Myocyte (in vitro differentiated cells): ENCODE results near the gene CNTN4. TPM values are rescaled to one million over a fixed set of nuclear protein-coding genes. Genes with fewer than 3 reads are reported as not detected.
"Not testable (repeated sequence)": the region's sequence is repeated elsewhere in the genome, so short reads cannot be mapped to it uniquely, and the experiment has no call there.

Experiments used
- DNase-seq: peaks from one replicate; pipeline ENCODE4 v3.0.0-alpha.2; 2012; ENCODE audit warnings: low read depth
- total RNA-seq: library from RNA; depleted of rRNA; stranded (reverse); fragments of >200 nt; gene quantifications from 2 replicates; pipeline ENCODE4 v1.2.3, GENCODE V29; 2014

Gene CNTN4
- total RNA-seq, 1 donor from 2014 or later: not detected

DNA sequence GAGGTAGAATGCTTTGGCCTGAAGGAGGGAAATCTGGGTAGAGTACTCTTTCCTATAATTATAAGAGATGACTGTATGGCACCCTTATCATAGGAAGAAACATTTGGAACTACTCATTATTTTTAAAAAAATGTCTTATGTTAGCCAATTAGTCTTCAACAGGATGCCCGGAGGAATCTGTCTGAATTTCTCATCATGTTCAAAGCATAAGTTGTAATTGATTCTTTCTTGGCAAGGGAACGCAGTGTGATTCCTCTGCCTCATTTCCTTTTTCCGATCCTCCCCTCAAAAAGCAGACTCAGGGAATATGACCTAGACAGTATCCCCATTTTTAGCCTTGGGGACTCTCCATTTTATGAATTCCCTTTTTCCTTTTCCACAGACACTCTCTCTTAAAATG lies 846.5 kb downstream of the CNTN4 start:
- no peak for DNase-seq

DNA sequence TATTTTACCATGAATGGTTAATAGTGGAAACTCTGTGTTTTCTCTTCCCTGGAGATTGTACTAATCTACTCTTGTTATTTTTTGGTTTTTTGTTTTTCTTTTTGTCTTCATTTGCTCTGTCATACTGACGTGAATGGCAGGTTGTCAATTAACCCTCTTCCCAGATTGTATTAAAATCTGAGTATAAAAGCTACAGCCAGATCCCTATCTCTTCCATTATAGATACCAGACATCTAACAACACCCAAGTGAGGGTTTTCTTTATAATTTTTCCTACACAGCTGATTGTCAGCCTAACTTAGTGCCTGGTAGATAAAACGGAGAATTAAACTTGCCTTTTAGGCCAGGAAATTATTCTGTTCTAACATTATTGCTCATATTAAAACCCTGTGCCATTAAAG lies 848.9 kb downstream of the CNTN4 start:
- no peak for DNase-seq

DNA sequence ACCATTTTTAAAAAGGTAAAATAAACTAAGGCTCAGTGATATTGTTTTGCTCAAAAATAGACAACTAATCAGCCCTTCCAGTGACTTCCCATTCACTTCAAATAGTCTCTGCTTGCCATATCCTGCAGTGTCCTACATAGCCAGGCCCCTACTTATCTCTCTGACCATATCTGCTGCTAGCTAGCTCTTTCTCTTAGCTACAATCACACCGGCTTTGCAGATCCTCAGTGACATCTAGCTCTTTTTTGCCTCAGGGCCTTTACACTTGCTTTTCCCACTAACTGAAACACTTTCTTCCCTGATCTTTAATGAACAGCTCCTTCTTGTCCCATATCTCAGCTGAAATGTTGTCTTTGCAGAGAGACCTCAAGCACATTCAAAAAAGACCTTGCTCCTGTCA lies 850.2 kb downstream of the CNTN4 start:
- DNase-seq: no peak

DNA sequence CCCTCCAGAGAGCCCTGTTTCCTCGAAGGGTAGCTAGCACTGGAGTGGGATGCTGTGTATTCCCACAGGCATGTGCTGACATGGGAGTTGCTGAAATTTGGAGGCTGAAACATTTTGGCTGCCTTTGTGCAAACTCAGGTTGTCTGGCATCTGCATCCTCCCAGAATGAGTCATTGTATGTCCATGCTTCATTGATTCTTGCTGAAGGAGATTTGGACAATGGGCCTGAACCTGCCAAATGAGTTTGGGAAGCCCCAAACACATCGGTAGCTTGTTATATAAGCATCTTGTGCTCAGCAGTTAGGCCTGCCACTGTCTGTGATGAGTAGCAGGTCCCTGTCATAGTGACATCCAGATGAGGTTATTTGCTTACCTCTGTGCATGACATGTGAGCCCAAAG lies 851.5 kb downstream of the CNTN4 start:
- no peak for DNase-seq

DNA sequence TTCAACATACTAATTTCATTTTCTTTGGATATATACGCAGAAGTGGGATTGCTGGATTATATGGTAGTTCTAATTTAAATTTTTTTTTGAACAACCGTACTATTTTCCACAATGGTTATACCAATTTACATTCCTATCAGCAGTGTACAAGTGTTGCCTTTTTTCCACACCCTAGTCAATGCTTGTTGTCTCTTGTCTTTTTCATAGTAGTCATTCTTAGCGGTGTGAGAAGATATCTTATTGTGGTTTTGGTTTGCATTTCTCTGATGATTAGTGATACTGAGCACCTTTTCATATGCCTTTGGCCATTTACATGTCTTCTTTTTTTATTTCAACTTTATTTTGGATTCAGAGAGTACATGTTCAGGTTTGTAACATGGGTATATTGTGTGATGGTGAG lies 858.4 kb downstream of the CNTN4 start:
- no peak for DNase-seq

DNA sequence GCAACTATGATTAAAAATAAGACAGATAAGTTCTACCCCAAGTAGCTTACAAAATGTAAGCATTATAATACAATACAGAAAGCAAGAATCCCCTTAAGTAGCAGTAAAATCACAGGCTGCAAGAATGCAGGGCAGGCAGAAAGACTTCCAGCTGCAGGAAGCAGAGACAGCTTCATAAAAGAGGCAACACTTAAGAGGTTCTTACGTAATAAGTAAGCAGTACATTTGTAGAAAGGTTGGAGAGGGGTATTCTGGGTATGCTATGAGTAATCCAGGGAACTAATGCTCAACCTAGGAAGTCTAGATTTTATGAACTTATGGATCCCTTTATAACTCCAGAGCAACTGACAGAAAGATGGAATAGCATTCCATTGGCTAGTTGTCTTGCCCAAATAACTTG lies 859.9 kb downstream of the CNTN4 start:
- DNase-seq: no peak

DNA sequence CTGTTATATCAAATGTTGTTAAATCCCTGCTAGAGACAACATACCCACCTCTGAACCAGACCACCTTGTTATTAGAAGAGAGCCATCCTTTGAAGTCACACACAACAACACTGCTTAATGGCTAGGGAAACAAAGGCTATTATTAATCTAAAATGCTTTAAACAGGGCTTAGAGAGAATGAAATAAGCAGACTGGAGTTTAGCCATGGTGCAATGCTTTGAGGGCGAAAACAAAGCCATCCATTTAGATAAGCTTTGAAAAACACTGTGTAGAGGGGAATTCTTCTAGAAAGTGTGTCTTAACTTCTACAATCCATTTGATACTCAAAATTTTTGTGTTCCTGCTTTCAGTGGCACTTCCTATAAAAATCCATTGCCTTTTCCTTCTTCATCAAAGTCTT lies 862.9 kb downstream of the CNTN4 start:
- no peak for DNase-seq

DNA sequence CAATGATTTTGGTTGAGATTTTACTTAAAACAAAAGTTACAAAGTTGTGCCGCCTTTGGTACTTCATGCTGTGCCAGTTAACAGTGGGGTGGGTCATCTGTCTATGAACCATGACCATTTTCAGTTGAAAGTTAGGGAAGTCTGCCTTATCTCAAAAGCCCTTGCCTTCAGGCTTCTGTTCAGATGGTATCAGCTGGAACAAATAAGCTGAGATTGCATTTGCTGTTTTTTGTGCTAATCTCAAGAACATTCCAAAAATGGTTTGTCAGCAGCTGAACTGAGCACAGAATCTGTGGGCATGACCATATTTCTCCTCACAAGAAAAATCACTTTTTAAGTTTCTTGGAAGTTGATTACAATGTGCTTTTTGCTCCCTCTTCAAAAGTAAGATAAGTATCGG lies 869.2 kb downstream of the CNTN4 start:
- no peak for DNase-seq

DNA sequence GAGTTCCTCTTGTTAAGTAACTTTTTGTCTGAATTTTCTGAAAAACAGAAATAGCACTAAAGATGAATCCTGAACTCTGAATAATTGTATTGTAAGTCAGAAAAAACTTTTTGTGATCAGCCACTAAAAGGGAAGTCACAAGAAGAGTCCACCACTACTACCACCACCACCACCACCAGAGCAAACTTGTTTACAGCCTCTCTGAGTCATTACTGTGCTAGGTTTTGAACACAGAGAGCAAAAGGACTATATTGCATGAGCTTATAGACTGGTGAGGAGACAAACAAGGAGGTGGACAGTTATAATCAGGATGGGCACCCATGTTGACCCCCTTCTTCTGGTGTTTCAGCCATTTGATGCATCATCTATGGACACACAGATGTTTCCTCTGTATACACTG lies 869.8 kb downstream of the CNTN4 start:
- no peak for DNase-seq

DNA sequence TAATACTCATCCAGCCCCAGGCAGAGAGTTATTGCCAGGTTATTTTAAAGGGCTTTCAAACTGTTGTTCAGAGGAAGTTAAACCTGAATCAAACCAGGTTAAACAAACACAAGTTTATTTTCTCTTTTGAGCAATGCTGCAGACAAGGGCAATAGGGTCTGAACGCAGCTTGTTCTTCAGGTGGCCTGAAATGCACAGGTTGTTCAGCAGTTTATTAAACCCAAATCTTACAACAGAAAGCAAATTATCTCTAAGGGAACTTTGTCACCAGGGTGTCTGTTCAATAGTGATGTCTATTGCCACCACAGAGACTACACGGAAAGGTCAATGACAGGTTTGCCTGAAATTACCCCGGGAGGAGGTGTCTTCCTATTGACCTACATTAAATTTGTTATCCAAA lies 877.5 kb downstream of the CNTN4 start:
- no peak for DNase-seq

DNA sequence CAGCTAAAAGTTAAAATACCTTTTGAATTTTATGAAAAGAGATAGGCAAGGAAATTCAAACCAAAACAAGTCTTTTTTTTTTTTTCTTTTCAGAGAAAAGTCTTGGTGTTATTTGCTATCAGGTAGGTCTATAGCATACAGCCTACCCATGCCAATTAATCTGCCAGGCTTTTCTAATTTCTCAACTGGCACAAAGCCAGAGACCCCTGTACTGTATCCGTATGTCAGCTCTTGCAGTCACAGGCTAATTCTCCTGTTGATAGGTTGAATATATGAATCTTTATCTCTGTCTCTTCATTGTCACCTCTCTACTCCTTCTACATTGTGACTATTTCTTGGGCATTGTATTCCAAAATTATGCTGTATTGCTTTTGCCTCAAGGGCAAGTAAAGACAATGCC lies 878.1 kb downstream of the CNTN4 start:
- no peak for DNase-seq

DNA sequence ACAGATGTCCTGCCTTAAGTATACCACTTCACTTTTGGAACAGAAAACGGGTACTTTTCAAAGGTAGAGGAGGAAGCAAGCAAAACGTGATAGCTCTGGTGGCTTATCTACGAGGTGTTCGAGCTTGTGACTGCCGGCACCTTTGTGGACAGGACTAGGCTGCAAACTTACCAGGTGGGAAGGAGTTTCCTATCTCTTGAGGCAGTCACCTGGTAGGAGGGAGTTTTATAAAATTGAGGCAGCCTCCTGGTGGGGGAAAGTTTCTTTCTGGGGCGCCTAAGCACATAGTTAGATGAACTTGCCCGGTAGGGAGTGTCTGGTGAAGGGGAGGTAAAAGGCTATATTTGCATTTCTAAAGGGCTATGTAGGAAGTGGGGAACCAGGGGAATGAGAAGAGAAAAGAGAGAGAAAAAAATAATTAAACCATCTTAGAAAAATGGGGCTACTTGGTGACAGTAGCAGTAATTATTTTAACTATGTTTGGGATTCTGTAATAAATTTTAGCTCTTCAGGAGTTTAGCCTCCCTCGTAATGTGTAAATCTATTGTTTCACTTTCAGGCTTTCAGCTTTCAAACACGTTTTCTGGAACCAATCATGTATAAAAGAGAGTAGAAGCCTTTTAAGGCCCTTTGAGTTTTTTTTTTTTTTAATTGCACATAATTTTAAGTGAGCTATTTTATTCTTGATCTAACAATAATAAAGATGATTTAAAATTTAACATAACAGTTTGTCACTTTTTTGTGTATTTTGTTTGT lies 880.5 kb downstream of the CNTN4 start:
- no peak for DNase-seq

DNA sequence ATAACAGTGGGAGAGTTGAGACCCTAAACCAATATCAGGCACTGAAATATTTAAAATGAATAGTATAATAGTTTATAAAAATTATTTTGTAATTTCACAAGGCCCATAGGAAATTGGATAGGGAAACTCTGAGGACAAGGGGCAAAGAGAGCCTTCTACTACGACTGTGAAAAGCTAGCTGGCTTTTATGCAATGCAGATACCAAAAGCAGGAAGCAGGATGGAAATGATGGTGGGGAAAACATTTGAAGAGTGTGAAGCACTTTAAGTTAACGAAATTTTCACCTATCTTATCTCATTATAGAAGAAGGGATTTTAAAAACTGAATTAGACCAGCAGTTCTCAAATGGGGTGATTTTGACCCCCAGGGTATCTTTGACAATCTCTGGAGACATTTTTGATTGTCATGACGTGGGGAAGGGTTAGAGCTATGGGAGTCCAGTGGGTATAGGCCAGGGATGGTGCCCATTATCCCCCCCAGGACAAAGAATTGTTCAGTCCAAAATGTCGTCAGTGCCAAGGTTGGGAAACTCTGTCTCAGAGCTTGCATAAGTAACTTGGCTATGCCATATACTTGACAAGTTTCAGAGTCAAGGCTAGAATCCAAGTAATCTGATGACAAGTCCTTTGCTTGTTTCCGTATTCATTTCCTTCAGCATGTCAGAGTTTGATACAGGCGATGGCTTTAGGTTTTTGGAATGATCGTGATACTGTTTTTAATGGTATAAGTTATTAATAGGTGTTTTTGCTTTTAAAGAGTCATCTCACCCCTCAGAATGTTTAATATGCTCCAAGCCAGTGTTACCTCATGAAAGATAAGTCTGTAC lies 885.6 kb downstream of the CNTN4 start:
- DNase-seq: no peak

DNA sequence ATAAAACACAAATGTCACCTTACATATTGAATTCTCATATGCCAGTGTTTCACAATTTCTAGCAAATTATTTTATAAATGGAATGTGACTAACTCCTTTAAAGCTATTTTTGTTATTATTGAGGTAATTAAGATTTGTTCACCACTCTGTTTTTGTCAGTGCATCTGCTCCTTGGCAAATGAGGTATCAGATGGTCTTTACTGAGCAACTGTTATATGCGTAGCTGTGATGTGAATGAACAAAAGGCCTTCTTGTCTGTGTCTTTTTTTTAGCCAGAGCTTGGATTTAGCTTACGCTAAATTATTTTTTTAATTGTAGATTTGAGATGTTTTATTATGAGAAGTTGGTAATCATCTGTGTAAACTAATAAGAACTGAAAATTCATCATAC lies 886.2 kb downstream of the CNTN4 start:
- DNase-seq: no peak

DNA sequence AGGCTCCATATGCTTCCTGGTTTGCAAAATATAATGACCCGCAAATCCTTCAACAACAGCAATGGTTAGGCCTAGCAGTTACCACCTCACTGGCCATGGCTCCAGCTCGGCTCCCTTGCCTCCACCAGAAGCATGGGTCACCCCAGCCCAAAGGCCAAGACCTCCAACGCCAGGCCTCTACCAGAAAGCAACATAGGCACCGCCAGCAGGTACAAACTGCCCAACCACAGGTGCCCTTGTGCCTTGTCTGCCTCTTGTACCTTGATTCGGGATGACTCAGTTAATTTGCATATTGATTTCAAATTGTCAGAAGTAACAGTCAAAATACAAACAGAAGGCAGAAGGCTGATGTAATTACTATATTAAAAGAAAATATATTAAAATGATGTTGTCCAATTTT lies 886.8 kb downstream of the CNTN4 start:
- DNase-seq: no peak

DNA sequence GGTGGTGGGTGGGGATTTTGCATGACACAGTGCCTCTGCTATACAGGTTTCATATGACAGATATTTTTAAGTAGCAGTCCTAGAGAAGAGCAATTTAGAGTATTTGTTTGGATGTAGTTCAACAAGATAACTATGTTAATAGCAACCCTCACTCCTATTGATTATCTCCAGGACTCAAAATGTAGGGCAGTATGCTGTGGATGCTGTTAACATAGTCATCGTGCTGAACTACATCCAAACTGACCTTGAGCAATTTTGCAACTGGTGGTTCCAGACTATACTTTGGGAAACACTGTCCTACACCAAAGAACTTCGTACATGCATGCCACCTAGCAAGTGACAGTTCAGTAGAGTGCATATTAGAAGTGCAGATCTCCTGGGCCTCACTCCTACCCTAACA lies 893.9 kb downstream of the CNTN4 start:
- no peak for DNase-seq

DNA sequence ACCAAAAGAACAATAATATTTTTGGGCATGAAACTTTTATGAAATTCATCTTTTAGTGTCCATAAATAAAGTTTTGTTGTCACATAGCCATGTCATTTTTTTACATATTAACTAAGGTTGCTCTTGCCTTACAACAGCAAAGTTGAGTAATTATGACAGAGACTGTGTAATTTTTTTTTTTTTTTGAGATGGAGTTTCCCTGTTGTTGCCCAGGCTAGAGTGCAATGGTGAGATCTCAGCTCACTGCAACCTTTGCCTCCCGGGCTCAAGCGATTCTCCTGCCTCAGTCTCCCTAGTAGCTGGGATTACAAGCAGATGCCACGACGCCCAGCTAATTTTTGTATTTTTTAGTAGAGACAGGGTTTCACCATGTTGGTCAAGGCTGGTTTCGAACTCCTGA lies 894.5 kb downstream of the CNTN4 start:
- DNase-seq: not testable (repeated sequence)

DNA sequence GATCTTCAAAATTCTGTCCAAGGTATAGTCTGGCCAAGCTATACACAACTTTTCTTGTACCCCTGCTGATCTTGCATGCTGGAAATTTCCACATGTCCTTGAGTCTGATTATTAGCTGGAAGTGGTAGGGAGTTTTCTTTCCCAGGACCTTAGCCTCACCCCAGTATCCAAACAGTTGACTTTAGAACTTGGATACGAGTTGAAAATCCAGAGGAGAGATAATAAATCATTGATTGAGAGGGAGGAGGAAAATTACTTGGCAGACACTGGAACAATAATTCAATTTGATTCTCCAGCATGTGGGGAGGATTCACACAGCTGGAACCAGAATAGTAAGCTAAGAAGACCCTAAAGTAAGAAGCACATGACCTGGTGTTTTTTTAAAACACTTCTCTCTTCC lies 895.1 kb downstream of the CNTN4 start:
- DNase-seq: no peak

DNA sequence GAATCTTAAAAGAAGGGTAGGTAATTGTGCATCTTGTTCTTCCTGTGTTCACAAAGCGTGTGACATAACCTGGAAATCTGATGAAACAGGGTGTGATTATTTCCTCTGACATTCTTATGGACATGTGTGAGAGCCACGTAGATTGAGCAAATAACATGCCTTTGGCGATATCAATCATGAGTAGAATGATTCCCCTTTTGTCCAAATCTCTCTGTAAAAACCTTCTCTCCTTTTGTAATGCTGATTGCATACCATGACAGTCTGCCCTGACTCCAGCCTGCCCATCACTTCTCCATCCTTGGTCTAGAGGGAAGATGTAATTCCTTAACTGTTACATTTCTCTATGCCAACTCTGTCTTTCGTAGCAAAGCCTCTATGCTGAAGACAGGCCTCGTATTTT lies 896.5 kb downstream of the CNTN4 start:
- DNase-seq: no peak

DNA sequence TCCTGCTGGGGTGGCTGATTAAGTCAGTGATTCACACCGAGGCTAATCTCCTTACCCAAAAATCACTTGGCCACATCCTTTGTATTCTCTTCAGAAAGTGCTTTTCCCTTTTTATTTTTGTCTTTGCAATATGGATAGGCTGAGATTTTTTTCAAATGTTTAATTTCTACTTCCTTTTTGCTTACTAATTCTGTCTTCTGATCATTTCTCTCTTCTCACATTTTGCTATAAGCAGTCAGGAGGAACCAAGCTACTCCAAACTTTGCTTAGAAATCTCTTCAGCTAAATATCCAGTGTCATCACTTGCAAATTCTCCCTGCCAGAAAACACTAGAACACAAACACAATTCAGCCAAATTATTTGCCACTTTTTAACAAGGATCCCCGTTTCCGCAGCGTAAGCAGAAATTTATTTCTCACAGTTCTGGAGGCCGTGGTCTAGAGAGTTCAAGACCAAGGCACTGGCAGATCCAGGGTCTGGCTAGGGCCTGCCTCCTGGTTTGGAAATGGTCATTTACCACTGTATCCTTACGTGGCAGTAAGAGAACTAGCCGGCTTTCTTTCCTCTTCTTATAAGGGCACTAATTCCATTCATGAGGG lies 906.6 kb downstream of the CNTN4 start:
- DNase-seq: no peak

DNA sequence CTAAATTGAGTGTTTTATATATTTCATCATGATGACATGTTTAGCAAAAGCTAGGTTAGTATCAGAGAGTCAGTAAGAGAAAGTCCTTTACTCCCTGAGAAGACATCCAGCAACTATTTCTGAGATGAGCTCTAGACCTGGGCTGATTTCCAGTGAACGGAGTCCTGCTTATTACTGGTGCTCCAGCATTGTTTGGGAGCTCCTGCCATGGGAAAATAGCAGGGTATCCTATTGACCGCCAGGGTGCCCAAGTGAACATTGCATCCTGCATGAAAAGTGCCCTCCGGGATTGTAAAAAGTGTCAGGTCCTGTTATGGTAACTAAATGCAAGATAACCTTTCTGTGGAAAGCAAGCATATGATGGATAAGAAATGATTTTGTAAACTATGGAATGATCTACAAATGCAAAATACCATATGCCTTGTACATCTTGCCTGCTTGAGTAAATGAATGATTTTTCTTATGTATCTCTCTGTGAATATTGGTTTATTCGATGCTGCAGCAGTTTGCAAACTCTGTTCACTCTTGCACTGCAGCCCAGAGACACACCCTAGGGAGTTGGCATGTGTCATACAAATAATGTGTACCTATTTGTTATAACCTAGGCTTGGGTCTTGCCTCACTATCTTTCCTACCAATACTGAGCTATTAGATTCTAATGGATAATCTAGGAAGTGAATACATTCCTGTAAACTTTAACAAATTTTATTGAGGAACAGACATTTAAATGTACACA lies 914.8 kb downstream of the CNTN4 start:
- DNase-seq: no peak
